Stimulated activated CD4-positive, alpha-beta T cell treated with anti-CD3 and anti-CD28 coated beads, Interleukin-4, amount 100 ng/mL, for 4 hours (primary cell): Measurements from ENCODE around the gene RNF115.
"Not testable (repeated sequence)": the region's sequence is repeated elsewhere in the genome, so short reads cannot be mapped to it uniquely, and the experiment has no call there.

ENCODE experiments used
- DNase-seq, 2 experiments: peaks; one replicate each; pipeline ENCODE4 v3.0.0-alpha.2; 2020

The RNF115 gene

GRCh38 chr1:145726193-145726592, 97.7 kb downstream of the RNF115 start:
- not testable (repeated sequence) for DNase-seq

DNA sequence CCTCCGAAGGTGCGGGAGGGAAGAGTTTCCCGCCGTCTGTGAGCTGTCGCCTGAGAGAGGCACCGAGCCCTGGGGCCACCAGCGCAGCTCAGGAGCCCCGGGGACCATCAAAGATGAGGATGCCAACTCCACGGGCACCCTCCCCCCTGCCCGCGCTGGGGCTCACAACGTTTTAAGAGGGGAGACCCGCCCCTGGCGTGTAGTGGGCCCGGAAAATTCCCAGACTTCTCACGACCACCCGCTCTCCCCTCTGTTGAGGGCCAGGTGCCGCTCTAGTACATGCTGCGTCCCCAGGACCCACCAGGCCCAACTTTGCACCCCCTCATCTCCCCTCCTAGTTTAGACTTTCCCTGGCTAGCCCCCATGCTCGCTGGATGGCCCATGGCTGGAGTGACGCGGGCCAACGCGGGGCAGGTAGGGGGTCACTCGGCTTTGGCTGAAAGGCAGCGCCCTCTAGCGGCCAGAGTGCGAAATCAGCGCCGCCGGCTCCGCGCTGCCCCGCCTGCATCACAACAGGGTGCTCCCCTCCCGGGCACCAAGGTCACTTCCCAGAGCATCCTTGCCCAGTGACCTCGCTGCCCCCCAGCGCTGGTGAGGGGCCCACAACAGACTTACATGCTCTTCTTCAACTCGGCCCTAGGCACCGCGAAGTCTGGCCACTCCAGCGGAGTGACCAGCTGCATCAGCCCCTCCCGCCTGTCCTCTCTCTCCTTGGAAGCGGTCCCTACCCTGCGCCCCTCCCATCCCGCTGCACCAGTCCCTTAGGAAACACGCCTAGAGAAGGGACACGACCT, 102.8 kb downstream of the RNF115 start:
- DNase-seq = peak; percentile 46 to 73

GRCh38 chr1:145720556-145720877, 103.4 kb downstream of the RNF115 start:
- DNase-seq = no peak

DNA sequence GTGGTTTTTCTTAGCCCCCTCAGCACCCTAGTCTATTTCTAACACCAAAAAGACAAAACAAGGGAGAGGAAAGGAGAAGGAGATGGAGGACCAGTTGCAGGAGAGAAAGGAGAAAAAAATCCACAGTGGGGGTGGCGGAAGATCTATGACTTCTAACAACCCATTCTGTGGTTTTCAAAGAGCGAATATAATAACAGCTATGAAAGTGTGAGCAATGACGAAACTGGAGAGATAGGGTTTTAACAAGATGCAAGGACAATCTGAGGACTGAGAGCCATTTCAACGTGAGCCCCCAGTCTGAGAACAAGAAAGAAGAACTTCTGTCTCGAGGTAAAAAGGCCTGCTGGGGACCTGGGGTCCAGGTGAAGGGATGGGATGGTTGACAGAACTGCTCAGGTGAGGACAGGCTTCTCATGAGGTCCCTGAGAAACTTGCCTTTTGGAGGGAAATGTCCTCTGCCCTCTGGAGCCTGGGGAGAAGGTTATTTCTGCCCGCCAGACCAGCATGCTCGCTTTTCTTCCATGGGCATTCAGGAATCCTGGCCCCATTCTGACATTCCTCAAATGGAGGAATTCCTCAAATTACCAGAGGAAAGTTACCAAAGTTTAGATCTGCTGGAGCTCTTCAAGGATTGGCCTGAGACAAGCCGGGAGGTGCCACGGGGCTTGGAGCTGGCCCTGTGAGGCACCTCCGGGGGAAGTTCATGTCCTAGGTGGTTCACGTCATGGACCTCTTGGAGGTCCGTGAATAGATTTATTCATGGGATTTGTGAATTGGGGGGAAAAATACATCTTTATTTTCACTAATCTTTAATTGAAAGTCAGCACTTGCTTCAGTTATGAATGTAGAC, 104.4 kb downstream of the RNF115 start, which contains the start of gene CD160:
Gene CD160, plus strand, starts transcription at position 270 of the 850 bp plus-strand sequence. CDS start 8,829 bp downstream, outside the sequence.
- no peak for DNase-seq

DNA sequence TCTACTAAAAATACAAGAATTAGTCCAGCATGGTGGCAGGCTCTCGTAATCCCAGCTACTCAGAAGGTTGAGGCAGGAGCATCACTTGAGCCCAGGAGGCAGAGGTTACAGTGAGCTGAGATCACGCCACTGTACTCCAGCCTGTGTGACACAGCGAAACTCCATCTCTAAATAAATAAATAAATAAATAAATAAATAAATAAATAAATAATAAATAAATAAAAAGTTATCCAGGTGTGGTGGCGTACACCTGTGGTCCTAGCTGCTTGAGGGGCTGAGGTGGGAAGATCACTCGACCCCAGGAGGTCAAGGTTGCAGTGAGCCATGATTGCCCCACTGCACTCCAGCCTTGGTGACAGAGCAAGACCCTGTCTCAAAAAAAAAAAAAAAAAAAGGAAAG, 105.4 kb downstream of the RNF115 start:
- not testable (repeated sequence) for DNase-seq

DNA sequence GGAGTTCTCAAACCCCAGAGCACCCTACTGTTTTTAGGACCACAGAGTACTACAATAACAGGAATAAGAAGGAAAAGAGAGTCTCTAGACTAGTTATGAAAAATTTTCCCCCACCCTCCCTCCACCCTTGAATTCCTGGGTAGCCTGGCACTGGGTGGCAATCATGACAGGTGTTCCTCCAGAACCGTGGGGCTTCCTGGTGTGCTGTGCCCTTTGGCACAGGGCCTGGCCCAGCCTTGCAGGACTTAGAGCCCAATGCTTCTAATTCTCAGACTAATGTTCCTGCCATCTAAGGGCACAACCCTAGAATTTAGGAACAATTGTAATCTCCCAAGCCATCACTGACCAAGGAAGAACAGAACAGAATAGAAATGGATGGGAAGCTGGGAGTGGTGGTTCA, 106.1 kb downstream of the RNF115 start:
- no peak for DNase-seq

DNA sequence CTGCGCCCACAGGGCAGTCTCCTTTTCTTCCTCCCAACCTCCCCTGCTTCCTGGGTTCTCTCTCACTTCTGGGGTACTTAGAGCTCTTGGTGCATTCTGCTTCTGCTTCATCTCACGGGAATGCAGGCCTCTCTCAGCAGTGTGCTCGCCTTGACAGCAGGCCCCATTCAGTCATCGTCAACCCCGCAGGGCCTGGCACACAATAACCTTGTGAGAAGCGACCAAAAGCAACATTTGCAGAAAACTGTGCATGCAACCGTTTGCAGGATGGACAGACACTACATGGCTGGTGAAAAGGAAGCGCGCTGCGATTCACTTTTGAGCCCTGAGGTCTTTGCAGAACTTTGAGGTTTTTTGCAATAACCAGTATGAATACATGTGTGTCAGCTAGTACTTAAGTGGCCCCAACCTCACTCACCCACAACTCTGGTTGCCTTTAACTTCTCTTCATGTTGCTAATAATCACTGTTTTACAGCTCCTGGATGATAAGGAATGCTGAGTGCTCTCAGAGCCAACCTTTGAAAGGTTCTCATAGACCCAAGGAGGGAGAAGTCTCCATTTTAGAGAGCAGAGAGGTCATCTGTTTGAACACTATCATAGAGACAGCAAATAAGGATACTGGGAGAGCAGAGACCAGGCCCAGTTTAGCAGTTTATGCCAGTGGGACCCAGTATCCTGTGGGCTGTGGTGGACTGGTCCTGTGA, 107.1 kb downstream of the RNF115 start:
- DNase-seq = no peak

DNA sequence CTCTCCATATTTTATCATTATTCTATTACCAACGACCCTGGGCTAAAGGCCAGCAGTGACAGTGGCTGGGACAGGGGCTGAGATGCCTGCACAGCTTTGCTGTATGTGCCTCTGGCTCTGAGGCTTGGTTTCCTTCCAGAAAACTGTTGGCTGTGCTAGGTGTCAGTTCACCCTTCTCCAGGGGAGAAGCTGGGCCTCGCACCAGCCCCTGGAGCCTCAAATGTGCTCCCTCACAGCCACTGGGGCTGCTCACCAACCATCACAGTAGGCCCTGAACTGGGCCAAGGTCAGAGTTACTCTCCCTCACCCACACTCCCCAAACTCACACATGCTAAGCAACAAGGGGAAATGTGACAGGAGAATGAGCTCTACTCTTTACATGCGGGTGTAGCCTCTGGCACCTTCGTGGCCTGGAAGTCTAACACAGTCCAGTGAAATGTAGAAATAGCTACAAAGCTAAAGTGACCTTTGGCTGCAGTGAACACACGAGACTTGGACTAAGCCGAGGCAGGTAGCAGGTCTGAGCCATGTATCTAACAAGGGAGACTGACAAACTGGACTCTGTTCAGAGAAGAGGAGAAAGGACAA, 109.3 kb downstream of the RNF115 start:
- DNase-seq = no peak

DNA sequence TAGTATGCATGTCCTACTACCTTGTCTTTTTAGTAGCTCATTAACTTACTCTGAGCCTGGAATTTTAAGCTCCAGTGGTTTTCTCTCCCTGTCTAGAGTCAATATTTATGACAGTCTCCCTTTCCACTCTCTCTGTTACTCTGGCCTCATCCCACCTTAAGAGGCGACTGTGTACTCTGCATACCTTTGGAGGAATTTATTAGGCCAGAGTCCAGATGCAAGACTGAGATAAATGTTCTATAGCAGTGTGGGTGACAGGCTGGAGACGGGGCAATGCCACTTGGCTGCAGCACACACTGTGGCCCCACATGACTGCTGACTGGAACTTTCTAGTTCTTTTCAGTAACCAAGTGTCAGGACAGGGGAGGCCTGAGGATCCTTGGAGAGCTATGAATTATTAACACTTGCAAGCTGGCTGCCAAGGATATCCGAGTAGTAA, 112.7 kb downstream of the RNF115 start:
- no peak for DNase-seq

DNA sequence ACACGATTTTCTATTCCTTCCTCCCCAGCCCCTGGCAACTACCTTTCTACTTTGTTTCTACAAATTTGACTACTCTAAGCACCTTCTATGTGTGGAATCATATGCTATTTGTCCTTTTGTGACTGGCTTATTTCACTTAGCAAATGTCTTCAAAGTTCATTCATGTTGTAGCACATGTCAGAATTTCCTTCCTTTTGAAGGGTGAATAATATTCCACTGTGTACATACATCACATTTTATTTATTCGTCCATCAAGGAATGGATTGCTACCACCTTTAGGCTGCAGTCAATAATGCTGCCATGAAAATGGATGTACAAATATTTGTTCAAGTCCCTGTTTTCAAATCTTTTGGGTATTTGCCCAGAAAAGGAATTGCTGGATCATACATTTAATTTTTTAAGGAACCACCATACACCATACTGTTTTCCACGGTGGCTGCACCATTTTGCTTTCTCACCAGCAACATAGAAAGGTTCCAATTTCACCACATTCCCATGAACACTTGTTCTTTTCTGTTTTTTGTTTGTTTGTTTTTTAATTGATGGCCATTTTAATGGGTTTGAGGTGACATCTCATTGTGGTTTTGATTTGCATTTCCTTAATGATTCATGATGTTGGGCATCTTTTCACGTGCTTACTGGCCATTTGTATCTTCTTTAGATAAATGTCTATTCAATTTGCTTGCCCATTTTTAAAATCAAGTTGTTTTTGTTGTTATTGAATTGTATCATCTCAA, 113.4 kb downstream of the RNF115 start:
- no peak for DNase-seq

- no peak for DNase-seq
Observed at GRCh38 chr1:145708063-145708462, 115.8 kb downstream of the RNF115 start.

DNA sequence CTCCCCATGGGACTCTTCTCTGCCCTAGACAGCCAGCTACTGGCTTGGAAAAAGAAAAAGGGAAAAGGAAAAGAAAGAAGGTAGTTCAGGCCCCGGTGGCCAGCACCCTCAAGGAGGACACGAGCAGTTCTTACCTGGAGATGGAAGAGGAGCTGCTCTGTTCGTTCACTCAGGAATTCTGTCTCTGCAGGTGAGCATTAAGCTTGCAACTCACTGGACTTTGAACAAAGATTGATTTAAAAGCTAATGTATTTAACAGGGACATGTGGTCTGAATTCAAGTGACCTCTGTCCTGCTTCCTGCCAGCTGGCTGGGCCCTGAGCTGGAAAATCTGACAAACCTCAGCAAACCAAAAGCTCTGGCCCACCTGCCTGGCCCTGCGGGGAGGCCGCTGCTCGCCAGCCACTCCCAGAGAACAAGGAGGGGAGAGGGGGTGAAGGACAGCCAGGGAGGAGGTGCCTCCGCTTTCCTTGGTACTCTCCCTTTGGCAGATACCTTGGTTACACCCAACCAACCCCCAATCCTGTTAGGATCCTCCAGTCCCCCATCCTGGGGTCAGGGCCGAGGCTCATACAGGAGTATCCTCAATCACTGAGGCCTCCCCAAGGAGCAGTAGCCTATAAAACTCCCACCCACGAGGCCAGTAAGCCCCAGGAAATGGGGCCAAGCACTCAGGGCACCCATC, 116.6 kb downstream of the RNF115 start, which contains the start of gene PDZK1:
Gene PDZK1, minus strand, starts transcription at position 186 of the 685 bp plus-strand sequence. CDS start 19,347 bp downstream, outside the sequence.
- DNase-seq = no peak

- DNase-seq = no peak
Observed at GRCh38 chr1:145706086-145706664, 117.7 kb downstream of the RNF115 start.

GRCh38 chr1:145705622-145706021, 118.3 kb downstream of the RNF115 start:
- DNase-seq = no peak

GRCh38 chr1:145702826-145703225, 121.1 kb downstream of the RNF115 start:
- DNase-seq = no peak

DNA sequence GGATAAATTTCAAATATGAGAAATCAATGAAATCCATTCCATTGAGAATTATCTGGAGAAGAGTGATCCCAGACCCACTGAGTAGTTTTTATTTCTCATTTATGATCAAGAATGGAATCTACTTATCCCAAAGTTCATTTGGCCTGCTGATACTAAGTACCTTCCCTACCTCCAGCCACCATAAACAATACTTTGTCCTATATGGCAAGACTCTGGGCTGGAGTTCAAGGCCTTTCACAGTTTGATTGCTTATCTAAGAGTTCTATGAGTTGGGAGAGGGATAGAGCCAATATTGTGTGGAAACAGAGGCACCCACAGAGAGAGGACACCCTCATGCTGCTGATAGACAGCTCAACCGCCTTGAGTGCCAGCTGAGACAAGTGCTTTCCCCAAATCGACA, 121.8 kb downstream of the RNF115 start:
- no peak for DNase-seq

GRCh38 chr1:145701306-145701862, 122.5 kb downstream of the RNF115 start:
- DNase-seq = no peak

- DNase-seq = no peak
Observed at GRCh38 chr1:145696630-145696960, 127.3 kb downstream of the RNF115 start.

DNA sequence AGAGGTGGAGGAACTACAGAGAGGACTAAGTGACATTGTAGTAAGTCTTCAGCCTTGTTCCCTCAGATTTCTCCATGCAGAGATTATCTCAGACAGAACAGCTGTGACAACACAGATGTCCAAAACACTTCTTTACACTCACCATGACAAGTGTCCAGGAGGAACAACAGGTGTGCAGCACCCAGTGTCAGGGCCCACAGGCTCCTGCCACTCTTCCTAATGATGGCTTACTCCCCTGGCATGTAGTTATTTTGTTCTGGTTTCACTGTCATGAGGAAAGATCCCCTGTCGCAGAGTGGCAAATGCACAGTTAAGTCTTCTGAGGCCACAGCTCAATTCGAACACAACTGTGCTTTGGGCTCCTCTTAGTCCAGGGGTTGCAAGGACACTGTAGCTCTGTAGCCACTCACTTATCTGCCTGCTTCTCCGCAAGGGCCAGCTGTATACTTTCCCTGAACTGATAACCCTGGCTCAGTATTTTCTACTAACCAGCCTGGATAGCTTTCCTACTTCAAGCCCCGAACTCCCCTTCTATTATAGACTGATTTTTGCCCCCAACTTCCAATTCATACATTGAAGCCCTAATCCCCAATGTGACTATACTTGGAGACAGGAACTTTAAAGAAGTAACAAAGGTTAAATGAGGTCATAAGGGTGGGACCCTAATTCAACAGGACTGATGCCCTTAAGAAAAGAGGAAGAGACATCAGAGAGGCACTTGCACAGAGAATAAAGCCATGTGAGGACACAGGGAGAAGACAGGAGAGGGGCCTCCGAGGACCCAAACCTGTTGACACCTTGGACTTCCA, 127.9 kb downstream of the RNF115 start:
- DNase-seq = no peak
